ENCODE results near the gene FGGY. TPM values are rescaled to one million over a fixed set of nuclear protein-coding genes. Genes with fewer than 3 reads are reported as not detected.

FGGY gene
- total RNA-seq, 1 donor from 2014 or later, result 16.4 TPM

- no peak for DNase-seq (ENCODE audit: low read depth, low spot score)
- Mint-ChIP-seq H3K27me3 (ENCODE audit: low read depth) (no peaks in the 10 kb centered on the region), H3K27ac (ENCODE audit: unreplicated experiment) (no peak overlapping the region), H3K4me1 (peaks cover 8% of the 10 kb centered on the region), H3K36me3 (ENCODE audit: low read depth) (peaks cover 35% of the 10 kb centered on the region), H3K9me3 (peaks cover 34% of the 10 kb centered on the region), H3K4me3 (no peak overlapping the region)
- no peak for TF ChIP-seq CTCF (conservative IDR thresholded peaks at IDR 0.05)
Measured at GRCh38 chr1:59302297-59302696, 5.4 kb downstream of the FGGY start.

- no peak for DNase-seq (ENCODE audit: low read depth, low spot score)
- H3K27me3 Mint-ChIP-seq (ENCODE audit: low read depth), result no peaks in the 10 kb centered on the region
- H3K36me3 Mint-ChIP-seq (ENCODE audit: low read depth), result peaks cover 35% of the 10 kb centered on the region
- peaks cover 4% of the 10 kb centered on the region for H3K4me1 Mint-ChIP-seq
- H3K27ac Mint-ChIP-seq (ENCODE audit: unreplicated experiment), result no peak overlapping the region
- no peak overlapping the region for H3K4me3 Mint-ChIP-seq
- no peak for TF ChIP-seq CTCF (conservative IDR thresholded peaks at IDR 0.05)
- peaks cover 34% of the 10 kb centered on the region for H3K9me3 Mint-ChIP-seq
Measured at GRCh38 chr1:59302871-59303270, 6.0 kb downstream of the FGGY start.

GRCh38 chr1:59305188-59305587 lies 8.3 kb downstream of the FGGY start:
- Mint-ChIP-seq H3K4me3 (no peak overlapping the region), H3K27ac (ENCODE audit: unreplicated experiment) (no peak overlapping the region), H3K9me3 (peaks cover 31% of the 10 kb centered on the region), H3K27me3 (ENCODE audit: low read depth) (no peaks in the 10 kb centered on the region), H3K36me3 (ENCODE audit: low read depth) (peaks cover 32% of the 10 kb centered on the region), H3K4me1 (no peaks in the 10 kb centered on the region)
- DNase-seq (ENCODE audit: low read depth, low spot score), result no peak
- no peak for TF ChIP-seq CTCF (conservative IDR thresholded peaks at IDR 0.05)

GRCh38 chr1:59307591-59307990 lies 10.7 kb downstream of the FGGY start:
- Mint-ChIP-seq H3K27ac (ENCODE audit: unreplicated experiment) (no peak overlapping the region), H3K4me1 (no peaks in the 10 kb centered on the region), H3K36me3 (ENCODE audit: low read depth) (peaks cover 26% of the 10 kb centered on the region), H3K27me3 (ENCODE audit: low read depth) (no peaks in the 10 kb centered on the region), H3K9me3 (peaks cover 32% of the 10 kb centered on the region), H3K4me3 (no peak overlapping the region)
- DNase-seq (ENCODE audit: low read depth, low spot score), result no peak
- no peak for TF ChIP-seq CTCF (conservative IDR thresholded peaks at IDR 0.05)

- Mint-ChIP-seq H3K4me3 (no peak overlapping the region), H3K36me3 (ENCODE audit: low read depth) (peaks cover 22% of the 10 kb centered on the region), H3K9me3 (peaks cover 28% of the 10 kb centered on the region), H3K27ac (ENCODE audit: unreplicated experiment) (no peak overlapping the region), H3K4me1 (no peaks in the 10 kb centered on the region), H3K27me3 (ENCODE audit: low read depth) (no peaks in the 10 kb centered on the region)
- TF ChIP-seq CTCF (conservative IDR thresholded peaks at IDR 0.05), result no peak
- no peak for DNase-seq (ENCODE audit: low read depth, low spot score)
Measured at GRCh38 chr1:59308839-59309238, 11.9 kb downstream of the FGGY start.

GRCh38 chr1:59309392-59309791 lies 12.5 kb downstream of the FGGY start:
- H3K9me3 Mint-ChIP-seq, result peaks cover 23% of the 10 kb centered on the region
- H3K4me1 Mint-ChIP-seq, result no peaks in the 10 kb centered on the region
- H3K27me3 Mint-ChIP-seq (ENCODE audit: low read depth), result no peaks in the 10 kb centered on the region
- no peak overlapping the region for H3K27ac Mint-ChIP-seq (ENCODE audit: unreplicated experiment)
- no peak for DNase-seq (ENCODE audit: low read depth, low spot score)
- H3K36me3 Mint-ChIP-seq (ENCODE audit: low read depth), result peaks cover 17% of the 10 kb centered on the region
- no peak for TF ChIP-seq CTCF (conservative IDR thresholded peaks at IDR 0.05)
- no peak overlapping the region for H3K4me3 Mint-ChIP-seq

Data from neural crest cell (in vitro differentiated cells).